HEK293 (cell line): ENCODE data around the gene PAF1.

Experiments
- GFI1B ChIP-seq: fragments of 450-650 bp; formaldehyde crosslinking; IDR thresholded peaks from 2 replicates; pipeline ENCODE4 v1.5.1; 2016; ENCODE audit warnings: missing biosample characterization, missing genetic modification characterization
- GLIS1 ChIP-seq: fragments of 450-650 bp; formaldehyde crosslinking; IDR thresholded peaks from 2 replicates; pipeline ENCODE4 v1.5.1; 2016; ENCODE audit warnings: missing biosample characterization, missing genetic modification characterization
- PBX3 ChIP-seq: sonication (generic); formaldehyde crosslinking; IDR thresholded peaks from 2 replicates; pipeline ENCODE4 v1.8.1; 2022; ENCODE audit warnings: mild to moderate bottlenecking, moderate library complexity, missing genetic modification reagents
- ZBTB11 ChIP-seq: fragments of 450-650 bp; formaldehyde crosslinking; conservative IDR thresholded peaks from 2 replicates; pipeline ENCODE4 v1.5.1; 2016; ENCODE audit warnings: low read depth, missing biosample characterization, missing genetic modification characterization
- ZBTB20 ChIP-seq: fragments of 450-650 bp; formaldehyde crosslinking; IDR thresholded peaks from 2 replicates; pipeline ENCODE4 v1.5.1; 2016; ENCODE audit warnings: missing biosample characterization, missing genetic modification characterization
- ZBTB48 ChIP-seq: fragments of 450-650 bp; formaldehyde crosslinking; IDR thresholded peaks from 2 replicates; pipeline ENCODE4 v1.5.1; 2016; ENCODE audit warnings: missing biosample characterization, missing genetic modification characterization
- ZNF121 ChIP-seq: fragments of 450-650 bp; formaldehyde crosslinking; IDR thresholded peaks from 2 replicates; pipeline ENCODE4 v1.5.1; 2016; ENCODE audit warnings: missing biosample characterization, missing genetic modification characterization
- ZNF146 ChIP-seq: fragments of 450-650 bp; formaldehyde crosslinking; IDR thresholded peaks from 2 replicates; pipeline ENCODE4 v1.5.1; 2016; ENCODE audit warnings: missing biosample characterization, missing genetic modification characterization
- ZNF155 ChIP-seq: fragments of 450-650 bp; formaldehyde crosslinking; IDR thresholded peaks from 2 replicates; pipeline ENCODE4 v1.5.1; 2016; ENCODE audit warnings: missing biosample characterization, missing genetic modification characterization
- ZNF175 ChIP-seq: fragments of 450-650 bp; formaldehyde crosslinking; IDR thresholded peaks from 2 replicates; pipeline ENCODE4 v1.5.1; 2016; ENCODE audit warnings: missing biosample characterization, missing genetic modification characterization
- ZNF19 ChIP-seq: fragments of 450-650 bp; formaldehyde crosslinking; IDR thresholded peaks from 2 replicates; pipeline ENCODE4; 2016; ENCODE audit warnings: missing biosample characterization, missing genetic modification characterization, low read depth
- ZNF2 ChIP-seq: fragments of 450-650 bp; formaldehyde crosslinking; IDR thresholded peaks from 2 replicates; pipeline ENCODE4 v1.5.1; 2016; ENCODE audit warnings: missing biosample characterization, missing genetic modification characterization
- ZNF211 ChIP-seq: fragments of 450-650 bp; formaldehyde crosslinking; IDR thresholded peaks from 2 replicates; pipeline ENCODE4 v1.5.1; 2016; ENCODE audit warnings: low read depth, missing biosample characterization, missing genetic modification characterization
- ZNF292 ChIP-seq: fragments of 450-650 bp; formaldehyde crosslinking; IDR thresholded peaks from 2 replicates; pipeline ENCODE4 v1.5.1; 2016; ENCODE audit warnings: low read depth, missing biosample characterization, missing genetic modification characterization, borderline replicate concordance
- ZNF366 ChIP-seq: fragments of 450-650 bp; formaldehyde crosslinking; conservative IDR thresholded peaks from 2 replicates; pipeline ENCODE4 v1.5.1; 2016; ENCODE audit warnings: missing biosample characterization, missing genetic modification characterization
- ZNF398 ChIP-seq: fragments of 450-650 bp; formaldehyde crosslinking; IDR thresholded peaks from 2 replicates; pipeline ENCODE4 v1.5.1; 2017; ENCODE audit warnings: missing biosample characterization, missing genetic modification characterization
- ZNF488 ChIP-seq: fragments of 450-650 bp; formaldehyde crosslinking; IDR thresholded peaks from 2 replicates; pipeline ENCODE4 v1.5.1; 2016; ENCODE audit warnings: missing biosample characterization, missing genetic modification characterization
- ZNF501 ChIP-seq: fragments of 450-650 bp; formaldehyde crosslinking; IDR thresholded peaks from 2 replicates; pipeline ENCODE4 v1.5.1; 2016; ENCODE audit warnings: missing biosample characterization, missing genetic modification characterization
- ZNF510 ChIP-seq: fragments of 450-650 bp; formaldehyde crosslinking; IDR thresholded peaks from 2 replicates; pipeline ENCODE4 v1.5.1; 2018; ENCODE audit warnings: mild to moderate bottlenecking, missing genetic modification characterization, missing biosample characterization; ENCODE audit not compliant: insufficient replicate concordance
- ZNF521 ChIP-seq: fragments of 450-650 bp; formaldehyde crosslinking; IDR thresholded peaks from 2 replicates; pipeline ENCODE4 v1.5.1; 2017; ENCODE audit warnings: missing biosample characterization, mild to moderate bottlenecking, missing genetic modification characterization
- ZNF596 ChIP-seq: fragments of 450-650 bp; IDR thresholded peaks from 2 replicates; pipeline ENCODE4 v1.5.0; 2018; ENCODE audit warnings: missing biosample characterization, mild to moderate bottlenecking, missing genetic modification characterization, moderate library complexity
- ZNF629 ChIP-seq: fragments of 450-650 bp; formaldehyde crosslinking; IDR thresholded peaks from 2 replicates; pipeline ENCODE4 v1.5.1; 2017; ENCODE audit warnings: missing biosample characterization, missing genetic modification characterization
- ZNF658 ChIP-seq: fragments of 450-650 bp; formaldehyde crosslinking; IDR thresholded peaks from 2 replicates; pipeline ENCODE4; 2016; ENCODE audit warnings: missing biosample characterization, missing genetic modification characterization
- ZNF785 ChIP-seq: fragments of 450-650 bp; formaldehyde crosslinking; IDR thresholded peaks from 2 replicates; pipeline ENCODE4 v1.5.1; 2016; ENCODE audit warnings: missing biosample characterization, missing genetic modification characterization
- TF ChIP-seq, protein P1 (sequence below): fragments of 450-650 bp; formaldehyde crosslinking; IDR thresholded peaks from 2 replicates; pipeline ENCODE4 v1.5.1; 2016; ENCODE audit warnings: missing biosample characterization, missing genetic modification characterization, low read depth
- TF ChIP-seq, protein P2 (sequence below): fragments of 450-650 bp; formaldehyde crosslinking; IDR thresholded peaks from 2 replicates; pipeline ENCODE4 v1.5.1; 2016; ENCODE audit warnings: missing biosample characterization, missing genetic modification characterization

The PAF1 gene

DNA sequence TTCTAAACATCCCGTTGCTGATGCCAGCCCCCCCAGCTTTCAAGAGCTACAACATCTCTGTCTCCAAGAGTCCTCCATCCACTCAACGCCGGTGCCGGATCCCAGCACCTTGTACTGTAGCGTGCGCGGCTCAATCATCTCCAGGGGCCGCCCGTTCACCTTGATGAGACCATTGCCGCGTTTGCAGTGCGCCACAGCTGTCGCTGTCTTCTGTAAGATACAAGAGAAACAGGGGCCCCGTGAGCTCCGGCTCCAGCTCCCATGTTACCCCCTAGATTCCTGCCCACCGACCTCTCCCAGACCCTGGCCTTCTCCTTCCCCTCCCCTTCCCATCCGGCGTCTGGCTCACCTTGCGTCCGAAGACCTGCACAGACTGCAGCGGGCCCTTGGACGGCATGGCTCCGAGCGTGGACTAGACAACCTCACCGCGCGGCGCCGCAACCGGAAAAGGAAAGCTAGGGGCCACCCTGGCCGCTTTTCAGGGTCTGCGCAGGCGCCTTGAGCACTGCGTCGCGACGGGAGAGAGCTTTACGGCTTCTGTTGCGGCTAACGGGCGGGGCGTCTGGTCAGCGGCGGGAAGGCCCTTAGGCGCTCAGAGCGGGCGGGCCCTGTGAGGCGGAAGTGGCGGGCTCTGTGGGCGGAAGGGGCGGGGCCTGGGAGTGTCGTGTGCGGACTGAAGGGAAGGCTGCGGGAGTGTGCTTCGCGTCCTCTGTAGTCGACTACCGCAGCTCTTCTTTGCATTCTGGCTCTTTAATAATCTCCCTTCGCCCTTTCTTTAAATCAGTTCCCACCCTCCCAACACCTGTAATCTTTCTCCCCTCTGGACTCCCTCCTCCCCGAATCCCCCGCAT lies 44.8 kb upstream of the PAF1 start, which contains the start of gene RPS16 (continued):
- TF ChIP-seq ZNF398 (tag by site-specific recombination) (no peak), ZNF146 (tag by site-specific recombination) (peak; percentile 36; the same call in 1 of the 2 replicates), PBX3 (CRISPR knock-in tag) (peak; percentile 85), ZNF2 (peak; percentile 91), ZNF488 (tag by site-specific recombination) (no peak; the same call in 1 of the 2 replicates), ZNF510 (tag by site-specific recombination) (no peak), ZNF211 (tag by site-specific recombination) (no peak), ZNF121 (peak; percentile 59), ZBTB11 (tag by site-specific recombination) (peak; percentile 92), ZNF629 (tag by site-specific recombination) (peak; percentile 88), ZNF658 (tag by site-specific recombination) (no peak), ZNF175 (no peak), ZNF521 (tag by site-specific recombination) (no peak), ZNF292 (tag by site-specific recombination) (no peak), ZNF785 (tag by site-specific recombination) (0 out of 2 replicates have a peak, but pooled peaks have one; percentile 35), ZNF366 (no peak), ZNF155 (no peak), ZNF596 (no peak), ZBTB48 (tag by site-specific recombination) (peak; percentile 83), GLIS1 (peak; percentile 67), GFI1B (no peak), ZNF19 (tag by site-specific recombination) (no peak; the same call in 1 of the 2 replicates), ZNF501 (peak; percentile 99), ZBTB20 (tag by site-specific recombination) (peak; percentile 71)
- TF ChIP-seq, protein P1, sequence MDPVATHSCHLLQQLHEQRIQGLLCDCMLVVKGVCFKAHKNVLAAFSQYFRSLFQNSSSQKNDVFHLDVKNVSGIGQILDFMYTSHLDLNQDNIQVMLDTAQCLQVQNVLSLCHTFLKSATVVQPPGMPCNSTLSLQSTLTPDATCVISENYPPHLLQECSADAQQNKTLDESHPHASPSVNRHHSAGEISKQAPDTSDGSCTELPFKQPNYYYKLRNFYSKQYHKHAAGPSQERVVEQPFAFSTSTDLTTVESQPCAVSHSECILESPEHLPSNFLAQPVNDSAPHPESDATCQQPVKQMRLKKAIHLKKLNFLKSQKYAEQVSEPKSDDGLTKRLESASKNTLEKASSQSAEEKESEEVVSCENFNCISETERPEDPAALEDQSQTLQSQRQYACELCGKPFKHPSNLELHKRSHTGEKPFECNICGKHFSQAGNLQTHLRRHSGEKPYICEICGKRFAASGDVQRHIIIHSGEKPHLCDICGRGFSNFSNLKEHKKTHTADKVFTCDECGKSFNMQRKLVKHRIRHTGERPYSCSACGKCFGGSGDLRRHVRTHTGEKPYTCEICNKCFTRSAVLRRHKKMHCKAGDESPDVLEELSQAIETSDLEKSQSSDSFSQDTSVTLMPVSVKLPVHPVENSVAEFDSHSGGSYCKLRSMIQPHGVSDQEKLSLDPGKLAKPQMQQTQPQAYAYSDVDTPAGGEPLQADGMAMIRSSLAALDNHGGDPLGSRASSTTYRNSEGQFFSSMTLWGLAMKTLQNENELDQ (tag by site-specific recombination), result no peak
- TF ChIP-seq, protein P2, sequence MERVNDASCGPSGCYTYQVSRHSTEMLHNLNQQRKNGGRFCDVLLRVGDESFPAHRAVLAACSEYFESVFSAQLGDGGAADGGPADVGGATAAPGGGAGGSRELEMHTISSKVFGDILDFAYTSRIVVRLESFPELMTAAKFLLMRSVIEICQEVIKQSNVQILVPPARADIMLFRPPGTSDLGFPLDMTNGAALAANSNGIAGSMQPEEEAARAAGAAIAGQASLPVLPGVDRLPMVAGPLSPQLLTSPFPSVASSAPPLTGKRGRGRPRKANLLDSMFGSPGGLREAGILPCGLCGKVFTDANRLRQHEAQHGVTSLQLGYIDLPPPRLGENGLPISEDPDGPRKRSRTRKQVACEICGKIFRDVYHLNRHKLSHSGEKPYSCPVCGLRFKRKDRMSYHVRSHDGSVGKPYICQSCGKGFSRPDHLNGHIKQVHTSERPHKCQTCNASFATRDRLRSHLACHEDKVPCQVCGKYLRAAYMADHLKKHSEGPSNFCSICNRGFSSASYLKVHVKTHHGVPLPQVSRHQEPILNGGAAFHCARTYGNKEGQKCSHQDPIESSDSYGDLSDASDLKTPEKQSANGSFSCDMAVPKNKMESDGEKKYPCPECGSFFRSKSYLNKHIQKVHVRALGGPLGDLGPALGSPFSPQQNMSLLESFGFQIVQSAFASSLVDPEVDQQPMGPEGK, result peak; percentile 47; the same call in 1 of the 2 replicates
